GM12878 (cell line): Measurements from ENCODE around the gene AIMP2.
"Not testable (repeated sequence)": the region's sequence is repeated elsewhere in the genome, so short reads cannot be mapped to it uniquely, and the experiment has no call there.

Source experiments
- DPF2 ChIP-seq: fragments of 450-650 bp; IDR thresholded peaks from 2 replicates; pipeline ENCODE4 v1.6.1; 2017; ENCODE audit warnings: mild to moderate bottlenecking
- LARP7 ChIP-seq: fragments of 450-650 bp; IDR thresholded peaks from 2 replicates; pipeline ENCODE4 v1.6.1; 2017; ENCODE audit warnings: mild to moderate bottlenecking
- POLR2A ChIP-seq: IDR thresholded peaks from 2 replicates; pipeline ENCODE4 v1.6.1; 2011; ENCODE audit warnings: low read depth, mild to moderate bottlenecking, low read length
- TF ChIP-seq, protein P1 (sequence below): IDR thresholded peaks from 2 replicates; pipeline ENCODE4 v1.6.1; 2011; ENCODE audit warnings: low read depth, low read length, improper control_type of control experiment, borderline replicate concordance
- TF ChIP-seq, protein P2 (sequence below), 3 experiments: IDR thresholded peaks in 2 of 3; conservative IDR thresholded peaks in 1 of 3; 2 replicates each; pipeline ENCODE4 v1.5.1; 2011; ENCODE audit warnings: low read depth in 3 of 3, low read length in 3 of 3, mild to moderate bottlenecking in 3 of 3, control low read depth in 2 of 3, moderate library complexity in 2 of 3, inconsistent platforms in 1 of 3, mixed read lengths in 1 of 3; ENCODE audit not compliant: control insufficient read depth in 2 of 3, insufficient read depth in 1 of 3; ENCODE audit errors: extremely low read depth in 1 of 3
- TF ChIP-seq, protein P3 (sequence below): fragments of 450-650 bp; IDR thresholded peaks from 2 replicates; pipeline ENCODE4 v1.6.1; 2017; ENCODE audit warnings: mild to moderate bottlenecking, moderate library complexity

DNA sequence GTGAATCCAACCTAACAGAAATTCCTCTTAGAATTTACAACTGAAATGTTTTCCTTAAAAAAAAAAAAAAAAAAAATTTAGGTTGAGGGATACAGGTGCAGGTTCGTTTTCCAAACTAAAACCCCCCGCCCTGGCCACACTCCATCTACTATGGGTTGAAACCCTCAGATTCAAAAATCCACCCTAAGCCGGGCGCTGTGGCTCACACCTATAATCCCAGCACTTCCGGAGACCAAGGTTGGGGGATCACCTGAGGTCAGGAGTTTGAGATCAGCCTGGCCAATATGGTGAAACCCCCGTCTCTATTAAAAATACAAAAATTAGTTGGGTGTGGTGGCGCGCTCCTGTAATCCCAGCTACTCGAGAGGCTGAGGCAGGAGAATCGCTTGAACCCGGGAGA lies 50.9 kb downstream of the AIMP2 start:
- TF ChIP-seq POLR2A, DPF2, LARP7: not testable (repeated sequence)
- TF ChIP-seq, protein P1, sequence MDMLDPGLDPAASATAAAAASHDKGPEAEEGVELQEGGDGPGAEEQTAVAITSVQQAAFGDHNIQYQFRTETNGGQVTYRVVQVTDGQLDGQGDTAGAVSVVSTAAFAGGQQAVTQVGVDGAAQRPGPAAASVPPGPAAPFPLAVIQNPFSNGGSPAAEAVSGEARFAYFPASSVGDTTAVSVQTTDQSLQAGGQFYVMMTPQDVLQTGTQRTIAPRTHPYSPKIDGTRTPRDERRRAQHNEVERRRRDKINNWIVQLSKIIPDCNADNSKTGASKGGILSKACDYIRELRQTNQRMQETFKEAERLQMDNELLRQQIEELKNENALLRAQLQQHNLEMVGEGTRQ, result not testable (repeated sequence)
- TF ChIP-seq, protein P2, sequence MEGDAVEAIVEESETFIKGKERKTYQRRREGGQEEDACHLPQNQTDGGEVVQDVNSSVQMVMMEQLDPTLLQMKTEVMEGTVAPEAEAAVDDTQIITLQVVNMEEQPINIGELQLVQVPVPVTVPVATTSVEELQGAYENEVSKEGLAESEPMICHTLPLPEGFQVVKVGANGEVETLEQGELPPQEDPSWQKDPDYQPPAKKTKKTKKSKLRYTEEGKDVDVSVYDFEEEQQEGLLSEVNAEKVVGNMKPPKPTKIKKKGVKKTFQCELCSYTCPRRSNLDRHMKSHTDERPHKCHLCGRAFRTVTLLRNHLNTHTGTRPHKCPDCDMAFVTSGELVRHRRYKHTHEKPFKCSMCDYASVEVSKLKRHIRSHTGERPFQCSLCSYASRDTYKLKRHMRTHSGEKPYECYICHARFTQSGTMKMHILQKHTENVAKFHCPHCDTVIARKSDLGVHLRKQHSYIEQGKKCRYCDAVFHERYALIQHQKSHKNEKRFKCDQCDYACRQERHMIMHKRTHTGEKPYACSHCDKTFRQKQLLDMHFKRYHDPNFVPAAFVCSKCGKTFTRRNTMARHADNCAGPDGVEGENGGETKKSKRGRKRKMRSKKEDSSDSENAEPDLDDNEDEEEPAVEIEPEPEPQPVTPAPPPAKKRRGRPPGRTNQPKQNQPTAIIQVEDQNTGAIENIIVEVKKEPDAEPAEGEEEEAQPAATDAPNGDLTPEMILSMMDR (IDR thresholded peaks at IDR 0.05 in 2 of 3, conservative IDR thresholded peaks at IDR 0.05 in 1 of 3; ENCODE audit: control insufficient read depth in 2 of 3, extremely low read depth in 1 of 3, insufficient read depth in 1 of 3, low read depth in 3 of 3, low read length in 3 of 3), result not testable (repeated sequence)
- TF ChIP-seq, protein P3, sequence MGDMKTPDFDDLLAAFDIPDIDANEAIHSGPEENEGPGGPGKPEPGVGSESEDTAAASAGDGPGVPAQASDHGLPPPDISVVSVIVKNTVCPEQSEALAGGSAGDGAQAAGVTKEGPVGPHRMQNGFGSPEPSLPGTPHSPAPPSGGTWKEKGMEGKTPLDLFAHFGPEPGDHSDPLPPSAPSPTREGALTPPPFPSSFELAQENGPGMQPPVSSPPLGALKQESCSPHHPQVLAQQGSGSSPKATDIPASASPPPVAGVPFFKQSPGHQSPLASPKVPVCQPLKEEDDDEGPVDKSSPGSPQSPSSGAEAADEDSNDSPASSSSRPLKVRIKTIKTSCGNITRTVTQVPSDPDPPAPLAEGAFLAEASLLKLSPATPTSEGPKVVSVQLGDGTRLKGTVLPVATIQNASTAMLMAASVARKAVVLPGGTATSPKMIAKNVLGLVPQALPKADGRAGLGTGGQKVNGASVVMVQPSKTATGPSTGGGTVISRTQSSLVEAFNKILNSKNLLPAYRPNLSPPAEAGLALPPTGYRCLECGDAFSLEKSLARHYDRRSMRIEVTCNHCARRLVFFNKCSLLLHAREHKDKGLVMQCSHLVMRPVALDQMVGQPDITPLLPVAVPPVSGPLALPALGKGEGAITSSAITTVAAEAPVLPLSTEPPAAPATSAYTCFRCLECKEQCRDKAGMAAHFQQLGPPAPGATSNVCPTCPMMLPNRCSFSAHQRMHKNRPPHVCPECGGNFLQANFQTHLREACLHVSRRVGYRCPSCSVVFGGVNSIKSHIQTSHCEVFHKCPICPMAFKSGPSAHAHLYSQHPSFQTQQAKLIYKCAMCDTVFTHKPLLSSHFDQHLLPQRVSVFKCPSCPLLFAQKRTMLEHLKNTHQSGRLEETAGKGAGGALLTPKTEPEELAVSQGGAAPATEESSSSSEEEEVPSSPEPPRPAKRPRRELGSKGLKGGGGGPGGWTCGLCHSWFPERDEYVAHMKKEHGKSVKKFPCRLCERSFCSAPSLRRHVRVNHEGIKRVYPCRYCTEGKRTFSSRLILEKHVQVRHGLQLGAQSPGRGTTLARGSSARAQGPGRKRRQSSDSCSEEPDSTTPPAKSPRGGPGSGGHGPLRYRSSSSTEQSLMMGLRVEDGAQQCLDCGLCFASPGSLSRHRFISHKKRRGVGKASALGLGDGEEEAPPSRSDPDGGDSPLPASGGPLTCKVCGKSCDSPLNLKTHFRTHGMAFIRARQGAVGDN, result not testable (repeated sequence)
